ENCODE data around the gene ST13. TPM values are rescaled to one million over a fixed set of nuclear protein-coding genes. Genes with fewer than 3 reads are reported as not detected.
"Not testable (repeated sequence)": the region's sequence is repeated elsewhere in the genome, so short reads cannot be mapped to it uniquely, and the experiment has no call there.

Gene ST13
- total RNA-seq, 6 experiments from 2014 or later = 70.3 to 262 (median 143) TPM

GRCh38 chr22:40834619-40835018 lies 21.8 kb downstream of the ST13 start:
- TF ChIP-seq POLR2A (IDR thresholded peaks at IDR 0.05) = no peak
- TF ChIP-seq, protein P1, sequence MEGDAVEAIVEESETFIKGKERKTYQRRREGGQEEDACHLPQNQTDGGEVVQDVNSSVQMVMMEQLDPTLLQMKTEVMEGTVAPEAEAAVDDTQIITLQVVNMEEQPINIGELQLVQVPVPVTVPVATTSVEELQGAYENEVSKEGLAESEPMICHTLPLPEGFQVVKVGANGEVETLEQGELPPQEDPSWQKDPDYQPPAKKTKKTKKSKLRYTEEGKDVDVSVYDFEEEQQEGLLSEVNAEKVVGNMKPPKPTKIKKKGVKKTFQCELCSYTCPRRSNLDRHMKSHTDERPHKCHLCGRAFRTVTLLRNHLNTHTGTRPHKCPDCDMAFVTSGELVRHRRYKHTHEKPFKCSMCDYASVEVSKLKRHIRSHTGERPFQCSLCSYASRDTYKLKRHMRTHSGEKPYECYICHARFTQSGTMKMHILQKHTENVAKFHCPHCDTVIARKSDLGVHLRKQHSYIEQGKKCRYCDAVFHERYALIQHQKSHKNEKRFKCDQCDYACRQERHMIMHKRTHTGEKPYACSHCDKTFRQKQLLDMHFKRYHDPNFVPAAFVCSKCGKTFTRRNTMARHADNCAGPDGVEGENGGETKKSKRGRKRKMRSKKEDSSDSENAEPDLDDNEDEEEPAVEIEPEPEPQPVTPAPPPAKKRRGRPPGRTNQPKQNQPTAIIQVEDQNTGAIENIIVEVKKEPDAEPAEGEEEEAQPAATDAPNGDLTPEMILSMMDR (IDR thresholded peaks at IDR 0.05) = no peak
- 96% methylated on average over 3 of the region's 3 CpGs for WGBS (ENCODE audit: insufficient coverage, low coverage, low lambda C conversion rate, missing lambda C conversion rate)
- Histone ChIP-seq H3K4me1 (peaks cover 0 to 14% (median 0%) of the 10 kb centered on the region in 4 donors), H3K36me3 (peaks cover 0 to 83% (median 34%) of the 10 kb centered on the region in 4 donors), H3K27me3 (no peaks in the 10 kb centered on the region), H3K9me3 (no peaks in the 10 kb centered on the region), H3K27ac (no peak overlapping the region), H3K4me3 (no peak overlapping the region)
- no peak for DNase-seq
- ATAC-seq = no peak
- intact Hi-C loops (cut with DNase I) = no loop called here

- Histone ChIP-seq H3K4me1 (peaks cover 0 to 30% (median 5%) of the 10 kb centered on the region in 4 donors), H3K27ac (no peak overlapping the region), H3K9me3 (no peaks in the 10 kb centered on the region), H3K4me3 (no peak overlapping the region), H3K36me3 (peaks cover 0 to 59% (median 23%) of the 10 kb centered on the region in 4 donors), H3K27me3 (no peaks in the 10 kb centered on the region)
- intact Hi-C loops (cut with DNase I) = no loop called here
- TF ChIP-seq, protein P1 (IDR thresholded peaks at IDR 0.05) = no peak
- TF ChIP-seq POLR2A (IDR thresholded peaks at IDR 0.05) = no peak
- peak in 1 of 4 donors; percentile 33 for ATAC-seq
- DNase-seq = no peak
- WGBS (ENCODE audit: insufficient coverage, low coverage, low lambda C conversion rate, missing lambda C conversion rate) = 68% methylated on average over 6 of the region's 6 CpGs
These were observed 27.3 kb downstream of the ST13 start for GRCh38 chr22:40829131-40829530.

DNA sequence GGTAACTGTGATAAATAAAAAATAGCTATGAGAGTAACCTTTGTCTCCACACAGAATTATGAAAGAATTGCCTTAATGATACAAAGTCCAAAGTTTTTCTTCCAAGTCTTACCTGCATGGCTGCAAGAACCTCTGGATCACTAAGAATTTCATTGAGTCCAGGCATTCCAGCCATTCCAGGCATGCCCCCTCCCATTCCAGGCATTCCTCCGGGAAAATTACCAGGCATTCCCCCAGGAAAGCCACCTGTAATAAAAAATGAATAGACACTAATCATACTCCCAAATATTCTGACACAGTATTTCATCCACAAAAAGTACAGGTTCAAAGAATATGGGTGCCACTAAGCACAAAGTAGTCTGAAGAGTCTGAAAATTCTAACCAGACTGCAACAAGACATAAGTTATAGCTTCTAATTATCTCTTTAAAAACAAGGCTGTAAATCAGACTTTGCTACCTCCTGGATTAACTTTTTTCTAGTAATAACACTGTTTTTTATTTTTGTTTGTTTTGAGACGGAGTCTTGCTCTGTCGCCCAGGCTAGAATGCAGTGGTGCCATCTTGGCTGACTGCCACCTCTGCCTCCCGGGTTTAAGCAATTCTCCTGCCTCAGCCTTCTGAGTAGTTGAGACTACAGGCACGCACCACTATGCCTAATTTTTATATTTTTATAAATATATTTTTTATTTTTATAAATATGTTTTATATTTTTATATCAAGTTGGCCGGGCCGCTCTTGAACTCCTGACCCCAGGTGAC lies 29.3 kb downstream of the ST13 start:
- WGBS (ENCODE audit: insufficient coverage, low coverage, low lambda C conversion rate, missing lambda C conversion rate) = 37% methylated on average over 7 of the region's 7 CpGs
- no peaks in the 10 kb centered on the region for H3K9me3 ChIP-seq
- TF ChIP-seq, protein P1 (IDR thresholded peaks at IDR 0.05) = no peak
- no peak for TF ChIP-seq POLR2A (IDR thresholded peaks at IDR 0.05)
- H3K27ac ChIP-seq = peak overlapping the region in 2 of 3 donors; percentile 39 to 72
- peaks cover 0 to 63% (median 20%) of the 10 kb centered on the region in 4 donors for H3K36me3 ChIP-seq
- H3K4me1 ChIP-seq = peaks cover 0 to 20% (median 5%) of the 10 kb centered on the region in 4 donors
- ATAC-seq (peak; percentile 77 to 87 (median 81)), DNase-seq (peak; percentile 70 to 81 (median 80))
- intact Hi-C loops (cut with DNase I) = no loop called here
- no peaks in the 10 kb centered on the region for H3K27me3 ChIP-seq
- H3K4me3 ChIP-seq = no peak overlapping the region

DNA sequence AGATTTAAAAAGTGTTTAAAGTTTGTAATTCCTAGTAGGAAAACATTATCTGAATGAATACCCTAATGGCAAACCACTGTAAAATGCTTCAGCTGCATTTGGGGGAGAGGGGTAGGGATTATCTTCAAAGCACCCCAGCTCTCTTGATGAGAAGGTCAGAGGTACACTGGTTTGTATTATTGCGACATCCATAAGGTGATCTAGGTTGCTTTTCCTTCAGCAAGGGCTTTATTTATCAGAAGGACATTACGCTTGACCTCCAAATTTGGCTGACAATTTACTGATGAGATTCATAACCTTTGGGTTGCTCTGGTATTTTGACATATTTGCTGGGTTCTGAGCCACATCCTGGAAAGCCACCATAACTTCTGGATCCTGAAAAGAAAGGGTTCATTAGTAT lies 30.1 kb downstream of the ST13 start:
- H3K27me3 ChIP-seq; intact Hi-C loops (cut with DNase I); H3K4me3 ChIP-seq; DNase-seq; H3K9me3 ChIP-seq: not testable (repeated sequence)
- ATAC-seq = peak in 3 of 4 donors; percentile 24 to 50 (median 26)
- Histone ChIP-seq H3K36me3 (peaks cover 0 to 54% (median 18%) of the 10 kb centered on the region in 4 donors), H3K4me1 (peaks cover 0 to 18% (median 5%) of the 10 kb centered on the region in 4 donors), H3K27ac (peak overlapping the region; percentile 20 to 72 (median 27))
- no CpG with 5 or more reads among the region's 2 CpGs for WGBS (ENCODE audit: insufficient coverage, low coverage, low lambda C conversion rate, missing lambda C conversion rate)

GRCh38 chr22:40823426-40823825 lies 33.0 kb downstream of the ST13 start:
- no peak for ATAC-seq
- peaks cover 0 to 36% (median 9%) of the 10 kb centered on the region in 4 donors for H3K4me1 ChIP-seq
- no peaks in the 10 kb centered on the region for H3K27me3 ChIP-seq
- no peak overlapping the region for H3K27ac ChIP-seq
- H3K9me3 ChIP-seq = no peaks in the 10 kb centered on the region
- DNase-seq = no peak
- H3K36me3 ChIP-seq = peaks cover 0 to 27% (median 3%) of the 10 kb centered on the region in 4 donors
- 83% methylated on average over 1 of the region's 1 CpG for WGBS (ENCODE audit: insufficient coverage, low coverage, low lambda C conversion rate, missing lambda C conversion rate)
- intact Hi-C loops (cut with DNase I) = no loop called here
- H3K4me3 ChIP-seq = no peak overlapping the region
- TF ChIP-seq, protein P1 (IDR thresholded peaks at IDR 0.05) = no peak
- no peak for TF ChIP-seq POLR2A (IDR thresholded peaks at IDR 0.05)
